ENCODE measurements around the gene NOP53.

- no peak for TF ChIP-seq CHD2 (IDR thresholded peaks at IDR 0.05; ENCODE audit: low read length)
- no peak for TF ChIP-seq POLR2A (IDR thresholded peaks at IDR 0.05; ENCODE audit: control extremely low read depth in 1 of 2, low read depth in 2 of 2, low read length in 2 of 2)
- no peak for TF ChIP-seq JUND (IDR thresholded peaks at IDR 0.05; ENCODE audit: low read length)
- no peak for TF ChIP-seq RAD21 (IDR thresholded peaks at IDR 0.05 in 1 of 2, conservative IDR thresholded peaks at IDR 0.05 in 1 of 2; ENCODE audit: low read depth in 2 of 2, low read length in 2 of 2)
- no peak for TF ChIP-seq CTCF (IDR thresholded peaks at IDR 0.05; ENCODE audit: control extremely low read depth in 1 of 3, insufficient read depth in 1 of 3, low read depth in 1 of 3, low read length in 3 of 3)
- no peak for TF ChIP-seq CREB1 (IDR thresholded peaks at IDR 0.05)
- TF ChIP-seq PHF8 (conservative IDR thresholded peaks at IDR 0.05; ENCODE audit: low read depth, low read length), result no peak
- no peak for TF ChIP-seq POLR2AphosphoS5 (IDR thresholded peaks at IDR 0.05; ENCODE audit: low read depth, low read length)
- no peak for TF ChIP-seq NRF1 (IDR thresholded peaks at IDR 0.05; ENCODE audit: low read depth, low read length)
- TF ChIP-seq EZH2 (IDR thresholded peaks at IDR 0.05; ENCODE audit: low read depth, low read length, severe bottlenecking), result no peak
- TF ChIP-seq SP1 (IDR thresholded peaks at IDR 0.05; ENCODE audit: low read depth, low read length), result no peak
These were observed 33.6 kb upstream of the NOP53 start for GRCh38 chr19:47711652-47712242.
